T-cell (primary cell): ENCODE measurements around the gene MLPH. TPM values are rescaled to one million over a fixed set of nuclear protein-coding genes. Genes with fewer than 3 reads are reported as not detected.
"Not testable (repeated sequence)": the region's sequence is repeated elsewhere in the genome, so short reads cannot be mapped to it uniquely, and the experiment has no call there.

Source experiments
- ATAC-seq, 4 experiments: fragments of 200-7000 bp in 3 of 4; fragments of 150-1000 bp in 1 of 4; cut with Tn5 transposase; replicated peaks in 1 of 4; 1 replicate in 3 of 4; 2 replicates in 1 of 4; pipeline ENCODE4 v1.10.0; 2021; ENCODE audit warnings: moderate library complexity in 3 of 4, mild to moderate bottlenecking in 2 of 4, moderate number of reproducible peaks in 1 of 4
- CTCF ChIA-PET, 2 donors: fragments of 300-600 bp; sonication (Branson Sonifier 250); formaldehyde crosslinking; loops; one replicate each; lab custom pipeline; 2022; ENCODE audit warnings: antibody characterized with exemption in 2 of 2; lab: Charles Lee
- POLR2A ChIA-PET, 2 donors: fragments of 300-600 bp; sonication (Branson Sonifier 250); formaldehyde crosslinking; loops; one replicate each; lab custom pipeline; 2022; ENCODE audit warnings: antibody characterized with exemption in 2 of 2; lab: Charles Lee
- DNase-seq, 35 experiments: peaks; one replicate each; pipeline versions ENCODE4 v3.0.0 to v3.0.0-alpha.2; 2013 to 2023
- H3K27ac ChIP-seq: one replicate; pipeline ENCODE4 v1.5.1; 2013; ENCODE audit warnings: low read length
- H3K27me3 ChIP-seq, 2 experiments: replicated peaks in 1 of 2; 1 replicate in 1 of 2; 2 replicates in 1 of 2; pipeline versions ENCODE4 v1.6.1 to v1.7.0; 2013; ENCODE audit warnings: low read length in 1 of 2, mixed read lengths in 1 of 2; ENCODE audit not compliant: control insufficient read depth in 2 of 2, insufficient read depth in 2 of 2; ENCODE audit errors: extremely low read depth in 1 of 2
- H3K36me3 ChIP-seq, 2 donors: 1 replicate in 1 of 2; 2 replicates in 1 of 2; pipeline versions ENCODE4 v1.6.1 to v1.7.0; 2013; ENCODE audit warnings: low read length in 1 of 2; ENCODE audit not compliant: control insufficient read depth in 2 of 2, insufficient read depth in 1 of 2; ENCODE audit errors: extremely low read depth in 1 of 2
- H3K4me1 ChIP-seq, 2 experiments: 1 replicate in 1 of 2; 2 replicates in 1 of 2; pipeline versions ENCODE4 v1.6.1 to v1.7.0; 2013; ENCODE audit warnings: low read length in 2 of 2, mixed read lengths in 1 of 2; ENCODE audit not compliant: insufficient read depth in 2 of 2, control insufficient read depth in 1 of 2; ENCODE audit errors: extremely low read depth in 1 of 2
- H3K4me3 ChIP-seq, 2 donors: 1 replicate in 1 of 2; 2 replicates in 1 of 2; pipeline versions ENCODE4 v1.5.1 to v1.7.0; 2013; ENCODE audit warnings: mild to moderate bottlenecking in 2 of 2, low read length in 1 of 2, moderate library complexity in 1 of 2; ENCODE audit not compliant: control insufficient read depth in 1 of 2; ENCODE audit errors: extremely low read depth in 1 of 2
- H3K9me3 ChIP-seq: 2 replicates; pipeline ENCODE4 v1.7.0; 2013
- H3K27ac Mint-ChIP-seq, 2 donors: one replicate each; pipeline ENCODE4 v1.8.0; 2020 to 2021; ENCODE audit warnings: mild to moderate bottlenecking in 2 of 2, mixed read lengths in 2 of 2
- H3K27me3 Mint-ChIP-seq, 2 donors: one replicate each; pipeline ENCODE4 v1.8.0; 2021 to 2022; ENCODE audit warnings: mixed read lengths in 2 of 2
- H3K36me3 Mint-ChIP-seq: one replicate; pipeline ENCODE4 v1.8.0; 2021; ENCODE audit warnings: mixed read lengths
- H3K4me1 Mint-ChIP-seq, 3 donors: one replicate each; pipeline ENCODE4 v1.8.0; 2020 to 2022; ENCODE audit warnings: mixed read lengths in 3 of 3, mild to moderate bottlenecking in 1 of 3
- H3K4me3 Mint-ChIP-seq, 3 donors: one replicate each; pipeline ENCODE4 v1.8.0; 2020 to 2022; ENCODE audit warnings: mild to moderate bottlenecking in 3 of 3, mixed read lengths in 3 of 3, moderate library complexity in 3 of 3
- H3K9me3 Mint-ChIP-seq, 3 donors: one replicate each; pipeline ENCODE4 v1.8.0; 2020 to 2022; ENCODE audit warnings: mixed read lengths in 3 of 3
- WGBS: methylation state at CpG from one replicate; pipeline ENCODE4 v1.1.5; 2013; ENCODE audit warnings: missing lambda C conversion rate; ENCODE audit not compliant: insufficient coverage; 5-methylcytosine and 5-hydroxymethylcytosine counted together
- total RNA-seq, 35 experiments: library from RNA in 6 of 35; stranded (reverse) in 6 of 35; fragments of 120-200 nt in 1 of 35; gene quantifications; one replicate each; pipeline versions ENCODE4 v1.2.1 to v1.2.4 and lab custom pipeline; 2013 to 2026

The MLPH gene
- total RNA-seq, 5 donors from 2014 or later (not counting 1 experiment from before 2014, with no cell fraction given) = 0.55 to 1.4 (median 0.72) TPM; not detected in 2

DNA sequence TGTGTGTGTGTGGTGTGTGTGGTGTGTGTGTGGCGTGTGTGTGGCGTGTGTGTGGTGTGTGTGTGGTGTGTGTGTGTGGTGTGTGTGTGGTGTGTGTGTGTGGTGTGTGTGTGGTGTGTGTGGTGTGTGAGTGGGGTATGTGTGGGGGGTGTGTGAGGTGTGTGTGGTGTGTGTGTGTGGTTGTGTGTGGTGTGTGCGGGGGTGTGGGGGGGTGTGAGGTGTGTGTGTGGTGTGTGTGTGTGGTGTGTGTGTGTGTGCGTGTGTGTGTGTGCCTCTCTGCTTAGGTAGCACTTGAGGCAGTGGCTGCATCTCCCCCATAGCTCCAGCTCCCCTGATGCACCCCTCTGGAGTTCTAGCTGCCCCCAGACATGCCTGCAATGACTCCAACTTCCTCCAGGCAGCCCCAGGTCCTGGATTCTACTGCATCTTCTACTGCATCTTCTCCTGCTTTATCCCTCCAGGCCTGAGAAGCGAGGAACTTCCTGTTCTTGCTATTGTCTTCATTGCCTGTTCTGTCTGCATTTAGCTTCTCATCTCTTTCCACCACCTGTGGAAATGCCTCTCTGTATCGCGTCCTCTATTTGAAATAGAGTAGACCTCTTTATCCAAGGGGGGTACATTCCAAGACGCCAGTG, 22.2 kb upstream of the MLPH start:
- Histone ChIP-seq H3K27me3 (no peaks in the 10 kb centered on the region), H3K9me3 (no peaks in the 10 kb centered on the region), H3K4me3 (no peak overlapping the region), H3K36me3 (no peaks in the 10 kb centered on the region), H3K4me1 (no peaks in the 10 kb centered on the region), H3K27ac (no peak overlapping the region)
- Mint-ChIP-seq H3K36me3 (no peaks in the 10 kb centered on the region), H3K4me3 (no peak overlapping the region), H3K9me3 (no peaks in the 10 kb centered on the region), H3K27ac (no peak overlapping the region), H3K4me1 (no peaks in the 10 kb centered on the region), H3K27me3 (no peaks in the 10 kb centered on the region)
- ChIA-PET CTCF (interaction anchor here in 1 of 2 donors (0.6 kb wide), 1 partner anchor 15 kb away, joined by 4 read pairs; no protein-coding TSS in a partner anchor), POLR2A (no interaction called here)
- DNase-seq (no peak), ATAC-seq (no peak)
- WGBS = 88% methylated on average over 1 of the region's 8 CpGs

DNA sequence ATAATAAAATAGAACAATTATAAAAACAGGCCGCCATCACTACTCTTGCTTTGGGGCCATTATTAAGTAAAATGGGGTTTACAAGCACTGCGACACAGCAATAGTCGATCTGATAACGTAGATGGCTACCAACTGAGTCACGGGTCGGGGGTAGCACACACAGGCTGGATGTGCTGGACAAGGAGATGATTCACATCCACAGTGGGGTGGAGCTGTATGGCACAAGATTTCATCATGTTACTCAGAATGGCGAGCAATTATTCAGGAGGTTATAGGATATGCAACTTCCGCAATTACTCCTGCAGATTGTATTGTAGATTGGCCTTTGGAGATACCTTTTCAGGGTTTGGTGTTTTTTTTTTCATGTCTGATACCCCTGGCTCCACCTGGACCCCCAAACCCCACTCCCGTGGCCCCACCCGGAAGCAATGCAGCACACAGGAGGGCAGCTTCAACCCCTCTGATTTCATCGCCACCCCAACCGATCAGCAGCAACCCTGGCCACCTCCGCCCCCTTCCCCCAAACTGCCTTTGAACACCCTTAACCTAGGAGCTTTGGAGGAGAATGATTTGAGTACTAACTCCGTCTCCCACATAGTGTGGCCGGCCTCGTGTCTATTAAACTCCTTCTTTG, 21.4 kb upstream of the MLPH start:
- H3K9me3 Mint-ChIP-seq = no peaks in the 10 kb centered on the region
- ChIA-PET CTCF (interaction anchor here in 1 of 2 donors (0.5 kb wide), 1 partner anchor 10 kb away, joined by 6 read pairs; no protein-coding TSS in a partner anchor), POLR2A (no interaction called here)
- ATAC-seq (no peak), DNase-seq (no peak)
- no peaks in the 10 kb centered on the region for H3K4me1 Mint-ChIP-seq
- no peak overlapping the region for H3K27ac ChIP-seq
- H3K27me3 Mint-ChIP-seq = no peaks in the 10 kb centered on the region
- WGBS = 93% methylated on average over 7 of the region's 16 CpGs
- H3K4me3 Mint-ChIP-seq = no peak overlapping the region
- H3K9me3 ChIP-seq = no peaks in the 10 kb centered on the region
- no peaks in the 10 kb centered on the region for H3K36me3 Mint-ChIP-seq
- no peaks in the 10 kb centered on the region for H3K36me3 ChIP-seq
- no peak overlapping the region for H3K4me3 ChIP-seq
- no peaks in the 10 kb centered on the region for H3K27me3 ChIP-seq
- no peak overlapping the region for H3K27ac Mint-ChIP-seq
- H3K4me1 ChIP-seq = no peaks in the 10 kb centered on the region

DNA sequence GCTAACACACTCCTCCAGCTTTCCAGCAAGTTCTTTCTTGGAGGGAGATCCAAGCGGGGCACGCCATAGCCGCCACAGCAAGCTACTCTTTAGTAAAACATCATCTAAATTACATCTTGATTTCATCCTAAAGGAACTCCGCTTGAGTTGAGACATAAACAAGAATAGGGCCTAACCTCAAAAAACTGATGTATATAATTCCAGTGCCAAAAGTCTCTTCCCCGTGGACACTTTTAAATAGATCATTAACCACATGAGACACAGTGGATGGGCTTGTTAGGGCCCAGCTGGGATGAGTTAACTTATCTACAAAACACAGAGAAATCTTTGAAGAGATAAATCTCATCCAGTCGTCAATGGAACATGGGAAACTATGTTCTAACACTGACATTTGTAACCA, 20.8 kb upstream of the MLPH start:
- Mint-ChIP-seq H3K27ac (no peak overlapping the region), H3K9me3 (no peaks in the 10 kb centered on the region), H3K36me3 (no peaks in the 10 kb centered on the region), H3K4me3 (no peak overlapping the region), H3K27me3 (no peaks in the 10 kb centered on the region), H3K4me1 (peaks cover 0 to 2% (median 0%) of the 10 kb centered on the region in 3 donors)
- no peaks in the 10 kb centered on the region for H3K9me3 ChIP-seq
- H3K4me1 ChIP-seq = no peaks in the 10 kb centered on the region
- H3K4me3 ChIP-seq = no peak overlapping the region
- WGBS = 96% methylated on average over 4 of the region's 6 CpGs
- no peak overlapping the region for H3K27ac ChIP-seq
- CTCF ChIA-PET = interaction anchor here in 1 of 2 donors (0.5 kb wide), 1 partner anchor 9 kb away, joined by 6 read pairs; no protein-coding TSS in a partner anchor
- H3K36me3 ChIP-seq = no peaks in the 10 kb centered on the region
- DNase-seq = no peak
- H3K27me3 ChIP-seq = no peaks in the 10 kb centered on the region
- no peak for ATAC-seq
- POLR2A ChIA-PET = no interaction called here

DNA sequence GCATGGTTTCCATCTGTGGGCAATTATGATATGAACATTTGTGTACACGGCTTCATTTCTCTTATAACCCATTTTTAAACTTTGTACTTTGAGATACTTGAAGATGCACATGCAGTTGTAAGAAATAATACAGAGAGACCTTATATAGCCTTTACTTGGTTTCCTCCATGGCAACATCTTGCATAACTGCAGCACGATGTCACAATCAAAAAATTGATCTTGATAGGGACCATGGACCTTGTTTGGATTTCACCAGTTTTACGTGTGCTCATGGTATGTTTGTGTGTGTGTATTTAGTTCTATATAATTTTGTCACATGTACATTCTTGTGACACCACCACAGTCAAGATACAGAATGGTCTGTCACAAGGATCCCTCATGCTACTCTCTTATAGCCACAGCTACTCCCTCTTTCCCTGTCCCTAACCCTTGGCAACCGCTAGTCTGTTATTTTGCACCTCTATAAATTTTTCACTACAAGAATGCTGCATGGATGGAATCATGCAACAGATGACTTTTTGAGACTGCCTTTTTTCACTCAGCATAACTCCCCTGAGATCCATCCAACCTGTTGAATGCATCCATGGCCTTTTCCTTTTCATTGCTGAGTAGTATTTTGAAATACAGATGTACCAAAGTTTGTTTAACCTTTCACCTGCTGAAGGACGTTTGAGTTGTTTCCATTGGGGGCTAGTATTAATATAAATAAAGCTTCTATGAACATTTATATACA, 19.4 kb upstream of the MLPH start:
- H3K4me3 ChIP-seq = no peak overlapping the region
- no peak overlapping the region for H3K27ac ChIP-seq
- H3K27ac Mint-ChIP-seq = no peak overlapping the region
- no peaks in the 10 kb centered on the region for H3K36me3 ChIP-seq
- no peak for DNase-seq
- WGBS = 100% methylated on average over 1 of the region's 5 CpGs
- H3K4me1 Mint-ChIP-seq = peaks cover 0 to 2% (median 2%) of the 10 kb centered on the region in 3 donors
- no peaks in the 10 kb centered on the region for H3K9me3 Mint-ChIP-seq
- POLR2A ChIA-PET = no interaction called here
- no peak for ATAC-seq
- no peaks in the 10 kb centered on the region for H3K9me3 ChIP-seq
- CTCF ChIA-PET = interaction anchor here in 1 of 2 donors (0.7 to 1.3 kb wide), 3 partner anchors 9 to 65 kb away, joined by 3 to 6 read pairs (median 5); no protein-coding TSS in a partner anchor
- H3K27me3 Mint-ChIP-seq = no peaks in the 10 kb centered on the region
- H3K4me1 ChIP-seq = peaks cover 0 to 4% of the 10 kb centered on the region in 2 experiments
- H3K4me3 Mint-ChIP-seq = no peak overlapping the region
- peaks cover 0 to 3% of the 10 kb centered on the region in 2 experiments for H3K27me3 ChIP-seq
- no peaks in the 10 kb centered on the region for H3K36me3 Mint-ChIP-seq

DNA sequence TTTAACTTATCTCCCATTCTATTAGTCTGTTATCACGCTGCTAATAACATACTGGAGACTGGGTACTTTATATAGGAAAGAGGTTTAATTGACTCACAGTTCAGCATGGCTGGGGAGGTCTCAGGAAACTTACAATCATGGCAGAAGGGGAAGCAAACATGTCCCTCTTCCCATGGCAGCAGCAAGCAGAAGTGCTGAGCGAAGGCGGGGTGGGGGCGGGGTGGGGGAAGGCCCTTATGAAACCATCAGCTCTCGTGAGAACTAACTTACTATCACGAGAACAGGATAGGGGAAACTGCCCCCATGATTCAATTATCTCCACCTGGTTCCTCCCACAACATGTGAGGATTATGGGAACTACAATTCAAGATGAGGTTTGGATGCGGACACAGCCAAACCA, 17.6 kb upstream of the MLPH start:
- H3K4me1 ChIP-seq = peaks cover 0 to 11% of the 10 kb centered on the region in 2 experiments
- POLR2A ChIA-PET, H3K27me3 ChIP-seq, H3K4me3 ChIP-seq, H3K4me1 Mint-ChIP-seq, ATAC-seq, H3K27ac ChIP-seq, H3K36me3 ChIP-seq, H3K9me3 ChIP-seq, H3K4me3 Mint-ChIP-seq, H3K27ac Mint-ChIP-seq, H3K27me3 Mint-ChIP-seq, H3K9me3 Mint-ChIP-seq, DNase-seq, H3K36me3 Mint-ChIP-seq: not testable (repeated sequence)
- CTCF ChIA-PET = interaction anchor here in 1 of 2 donors (1.5 kb wide), 1 partner anchor 48 kb away, joined by 7 read pairs; no protein-coding TSS in a partner anchor
- WGBS = no CpG with 5 or more reads among the region's 7 CpGs

DNA sequence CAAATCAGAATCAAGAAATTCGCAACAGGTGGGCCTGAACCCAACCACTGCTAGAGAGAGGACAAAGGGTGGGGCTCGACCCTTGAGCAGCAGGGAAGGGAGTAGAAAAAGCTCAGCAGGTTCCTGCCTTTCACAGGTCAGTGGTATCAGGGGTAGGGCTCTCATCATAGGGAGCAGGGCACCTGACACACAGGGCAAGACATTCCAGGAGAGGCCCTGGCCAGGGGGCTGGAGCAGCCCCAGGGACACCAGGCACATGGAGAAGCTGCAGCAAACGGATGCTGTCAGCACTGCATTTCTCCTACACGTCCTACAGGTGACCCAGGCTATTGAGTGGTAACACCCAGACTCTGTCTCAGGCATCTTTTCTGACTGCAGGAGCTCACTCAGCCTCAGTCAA, 17.2 kb upstream of the MLPH start:
- H3K27me3 ChIP-seq = peaks cover 0 to 3% of the 10 kb centered on the region in 2 experiments
- no peaks in the 10 kb centered on the region for H3K36me3 Mint-ChIP-seq
- no peaks in the 10 kb centered on the region for H3K36me3 ChIP-seq
- CTCF ChIA-PET = interaction anchor here in 1 of 2 donors (1.5 kb wide), 1 partner anchor 48 kb away, joined by 7 read pairs; no protein-coding TSS in a partner anchor
- ATAC-seq = no peak
- no peaks in the 10 kb centered on the region for H3K27me3 Mint-ChIP-seq
- peaks cover 0 to 10% (median 6%) of the 10 kb centered on the region in 3 donors for H3K4me1 Mint-ChIP-seq
- no peak overlapping the region for H3K4me3 Mint-ChIP-seq
- no peak overlapping the region for H3K27ac ChIP-seq
- POLR2A ChIA-PET = no interaction called here
- 85% methylated on average over 4 of the region's 4 CpGs for WGBS
- no peak overlapping the region for H3K27ac Mint-ChIP-seq
- no peaks in the 10 kb centered on the region for H3K9me3 Mint-ChIP-seq
- H3K9me3 ChIP-seq = no peaks in the 10 kb centered on the region
- DNase-seq = no peak
- H3K4me1 ChIP-seq = peaks cover 0 to 16% of the 10 kb centered on the region in 2 experiments
- no peak overlapping the region for H3K4me3 ChIP-seq
